Hematopoietic multipotent progenitor cell treated with erythropoietin and hydrocortisone succinate and interleukin-3 and kit ligand, for 6 days (in vitro differentiated cells): ENCODE results near the gene SSTR3.
"Not testable (repeated sequence)": the region's sequence is repeated elsewhere in the genome, so short reads cannot be mapped to it uniquely, and the experiment has no call there.

ENCODE experiments used
- DNase-seq: peaks from one replicate; pipeline ENCODE4 v3.0.0-alpha.2; 2015

The SSTR3 gene

GRCh38 chr22:37178350-37179125, 33.7 kb downstream of the SSTR3 start:
- no peak for DNase-seq

- no peak for DNase-seq
These were observed 34.5 kb downstream of the SSTR3 start for GRCh38 chr22:37177755-37178154.

- DNase-seq, result no peak
These were observed 35.1 kb downstream of the SSTR3 start for GRCh38 chr22:37177221-37177620.

GRCh38 chr22:37176464-37177061, 35.7 kb downstream of the SSTR3 start:
- DNase-seq, result peak; percentile 82

GRCh38 chr22:37175414-37176281, 36.6 kb downstream of the SSTR3 start:
- no peak for DNase-seq

- DNase-seq, result no peak
These were observed 37.3 kb downstream of the SSTR3 start for GRCh38 chr22:37174964-37175363.

- DNase-seq, result no peak
These were observed 38.6 kb downstream of the SSTR3 start for GRCh38 chr22:37173709-37174108.

- DNase-seq, result no peak
These were observed 39.7 kb downstream of the SSTR3 start for GRCh38 chr22:37172266-37173245.

- no peak for DNase-seq
These were observed 40.6 kb downstream of the SSTR3 start for GRCh38 chr22:37171662-37172061.

- DNase-seq, result not testable (repeated sequence)
These were observed 41.4 kb downstream of the SSTR3 start for GRCh38 chr22:37170689-37171405.

- DNase-seq, result no peak
These were observed 42.2 kb downstream of the SSTR3 start for GRCh38 chr22:37169947-37170688.

GRCh38 chr22:37169406-37169805, 42.9 kb downstream of the SSTR3 start:
- no peak for DNase-seq

- DNase-seq, result no peak
These were observed 44.2 kb downstream of the SSTR3 start for GRCh38 chr22:37167981-37168647.

- DNase-seq, result no peak
These were observed 44.9 kb downstream of the SSTR3 start for GRCh38 chr22:37167176-37167980.

- peak; percentile 86 for DNase-seq
These were observed 45.6 kb downstream of the SSTR3 start for GRCh38 chr22:37166675-37167066.

GRCh38 chr22:37165940-37166674, 46.2 kb downstream of the SSTR3 start:
- no peak for DNase-seq

- no peak for DNase-seq
These were observed 47.2 kb downstream of the SSTR3 start for GRCh38 chr22:37165066-37165465.

- DNase-seq, result no peak
These were observed 47.8 kb downstream of the SSTR3 start for GRCh38 chr22:37164505-37164887.
